WTC11 (cell line): ENCODE measurements around the gene CHST11.

Experiments
- CREB1 ChIP-seq: sonication (generic); formaldehyde crosslinking; IDR thresholded peaks from 2 replicates; pipeline ENCODE4 v1.8.0; 2023; ENCODE audit warnings: mild to moderate bottlenecking, missing genetic modification reagents
- CTCF ChIP-seq: fragments of 200-600 bp; IDR thresholded peaks from 2 replicates; pipeline ENCODE4 v1.8.0; 2022; ENCODE audit warnings: antibody characterized with exemption
- ELF4 ChIP-seq: sonication (generic); formaldehyde crosslinking; IDR thresholded peaks from 2 replicates; pipeline ENCODE4 v1.8.1; 2022; ENCODE audit warnings: low read depth, mild to moderate bottlenecking, moderate library complexity, missing genetic modification reagents
- JUN ChIP-seq: sonication (generic); formaldehyde crosslinking; IDR thresholded peaks from 2 replicates; pipeline ENCODE4 v1.8.0; 2023; ENCODE audit warnings: mild to moderate bottlenecking, missing genetic modification reagents
- MAX ChIP-seq: sonication (generic); formaldehyde crosslinking; IDR thresholded peaks from 2 replicates; pipeline ENCODE4 v1.8.0; 2022; ENCODE audit warnings: mild to moderate bottlenecking, missing genetic modification reagents
- NR2C2 ChIP-seq: sonication (generic); formaldehyde crosslinking; IDR thresholded peaks from 2 replicates; pipeline ENCODE4 v1.8.0; 2022; ENCODE audit warnings: mild to moderate bottlenecking, missing genetic modification reagents
- PREB ChIP-seq: sonication (generic); formaldehyde crosslinking; IDR thresholded peaks from 2 replicates; pipeline ENCODE4 v1.8.1; 2022; ENCODE audit warnings: mild to moderate bottlenecking, missing genetic modification reagents, moderate library complexity, borderline replicate concordance
- SMAD3 ChIP-seq: sonication (generic); formaldehyde crosslinking; IDR thresholded peaks from 2 replicates; pipeline ENCODE4 v1.8.0; 2022; ENCODE audit warnings: missing genetic modification reagents, mild to moderate bottlenecking, borderline replicate concordance
- ZBTB43 ChIP-seq: sonication (generic); formaldehyde crosslinking; IDR thresholded peaks from 2 replicates; pipeline ENCODE4 v1.8.1; 2023; ENCODE audit warnings: mild to moderate bottlenecking, missing genetic modification reagents

GRCh38 chr12:104801427-104801826 lies 344.7 kb downstream of the CHST11 start:
- TF ChIP-seq JUN (CRISPR knock-in tag), result no peak
- no peak for TF ChIP-seq CTCF
- no peak for TF ChIP-seq ZBTB43
- no peak for TF ChIP-seq SMAD3 (CRISPR knock-in tag)
- no peak for TF ChIP-seq CREB1 (CRISPR knock-in tag)
- no peak for TF ChIP-seq NR2C2 (CRISPR knock-in tag)
- TF ChIP-seq PREB (CRISPR knock-in tag), result no peak
- no peak for TF ChIP-seq ELF4
- no peak for TF ChIP-seq MAX
